Hematopoietic multipotent progenitor cell treated with erythropoietin and hydrocortisone succinate and interleukin-3 and kit ligand, for 6 days (in vitro differentiated cells): ENCODE results near the gene PDZRN3.

Source experiments
- DNase-seq: peaks from one replicate; pipeline ENCODE4 v3.0.0-alpha.2; 2015

The PDZRN3 gene

GRCh38 chr3:73552700-73553099, 72.0 kb downstream of the PDZRN3 start:
- no peak for DNase-seq

- no peak for DNase-seq
Observed at GRCh38 chr3:73550032-73550431, 74.7 kb downstream of the PDZRN3 start.

GRCh38 chr3:73549051-73549600, 75.6 kb downstream of the PDZRN3 start:
- no peak for DNase-seq

GRCh38 chr3:73548436-73548835, 76.3 kb downstream of the PDZRN3 start:
- DNase-seq, result no peak

GRCh38 chr3:73547427-73548248, 77.1 kb downstream of the PDZRN3 start:
- no peak for DNase-seq

- DNase-seq, result no peak
Observed at GRCh38 chr3:73546961-73547360, 77.8 kb downstream of the PDZRN3 start.

- no peak for DNase-seq
Observed at GRCh38 chr3:73543412-73543811, 81.3 kb downstream of the PDZRN3 start.

- DNase-seq, result no peak
Observed at GRCh38 chr3:73542136-73542535, 82.6 kb downstream of the PDZRN3 start.

- DNase-seq, result no peak
Observed at GRCh38 chr3:73540969-73541740, 83.6 kb downstream of the PDZRN3 start.

GRCh38 chr3:73538486-73538885, 86.3 kb downstream of the PDZRN3 start:
- DNase-seq, result no peak

GRCh38 chr3:73536952-73537351, 87.8 kb downstream of the PDZRN3 start:
- DNase-seq, result no peak

GRCh38 chr3:73536336-73536895, 88.3 kb downstream of the PDZRN3 start:
- DNase-seq, result no peak

GRCh38 chr3:73535931-73536330, 88.8 kb downstream of the PDZRN3 start:
- DNase-seq, result no peak

GRCh38 chr3:73535137-73535536, 89.6 kb downstream of the PDZRN3 start:
- no peak for DNase-seq

- no peak for DNase-seq
Observed at GRCh38 chr3:73530022-73530396, 94.7 kb downstream of the PDZRN3 start.

GRCh38 chr3:73529308-73530021, 95.3 kb downstream of the PDZRN3 start:
- DNase-seq, result no peak

- no peak for DNase-seq
Observed at GRCh38 chr3:73525591-73525990, 99.2 kb downstream of the PDZRN3 start.

GRCh38 chr3:73523661-73524060, 101.1 kb downstream of the PDZRN3 start:
- no peak for DNase-seq

GRCh38 chr3:73521734-73522336, 102.9 kb downstream of the PDZRN3 start:
- no peak for DNase-seq

GRCh38 chr3:73520931-73521461, 103.7 kb downstream of the PDZRN3 start:
- no peak for DNase-seq

GRCh38 chr3:73516631-73517030, 108.1 kb downstream of the PDZRN3 start:
- DNase-seq, result no peak

- no peak for DNase-seq
Observed at GRCh38 chr3:73513260-73513659, 111.5 kb downstream of the PDZRN3 start.
